NCI-H1417 (cell line): ENCODE results near the gene CST3.
"Not testable (repeated sequence)": the region's sequence is repeated elsewhere in the genome, so short reads cannot be mapped to it uniquely, and the experiment has no call there.

Experiments
- DNase-seq, 3 experiments: peaks; one replicate each; lab custom pipeline; 2025; lab: John Stamatoyannopoulos, UW

Gene CST3

DNA sequence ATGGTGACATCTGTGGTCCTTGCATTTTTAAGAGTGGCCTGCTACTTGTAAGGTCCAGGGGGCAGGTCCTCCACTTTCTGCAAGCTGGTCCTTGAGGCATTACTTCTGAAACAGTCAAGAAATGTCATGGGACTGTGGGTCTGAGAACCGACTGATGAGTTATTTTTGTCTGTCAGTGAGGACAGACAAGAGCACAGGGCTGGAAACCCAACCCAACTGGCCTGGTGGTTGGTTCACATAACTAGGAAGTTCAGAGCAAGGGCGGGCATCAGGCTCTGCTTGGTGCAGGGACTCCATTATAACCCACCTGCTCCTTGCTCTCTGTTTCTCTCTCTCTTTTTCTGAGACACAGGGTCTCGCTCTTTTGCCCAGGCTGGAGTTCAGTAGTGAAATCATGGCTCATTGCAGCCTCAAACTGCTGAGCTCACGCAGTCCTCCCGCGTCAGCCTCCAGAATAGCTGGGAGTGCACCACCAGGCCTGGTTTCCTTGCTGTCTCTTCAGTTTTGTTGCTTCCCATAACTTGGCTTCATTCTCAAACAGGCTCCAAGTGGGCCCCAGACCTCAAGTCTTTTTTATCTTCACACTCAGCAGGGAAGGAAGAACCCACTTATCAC lies 9.2 kb downstream of the CST3 start:
- no peak for DNase-seq

DNA sequence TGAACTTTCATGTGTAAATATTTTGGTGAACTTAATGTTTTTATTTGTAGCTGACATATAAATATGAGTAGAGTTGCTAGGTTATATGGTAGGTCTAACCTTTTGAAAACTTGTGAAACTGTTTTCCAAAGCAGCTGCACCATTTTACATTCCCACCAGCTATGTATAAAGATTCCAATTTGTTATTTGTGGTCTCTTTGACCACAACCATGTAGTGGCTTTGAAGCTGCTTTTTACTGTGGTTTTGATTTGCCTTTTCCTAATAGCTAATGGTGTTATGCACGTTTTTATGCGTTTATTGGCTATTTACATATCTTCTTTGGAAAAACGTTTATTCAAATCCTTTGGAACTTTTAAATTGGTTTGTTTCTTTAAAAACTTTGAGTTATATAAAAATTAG lies 10.3 kb downstream of the CST3 start:
- no peak for DNase-seq

DNA sequence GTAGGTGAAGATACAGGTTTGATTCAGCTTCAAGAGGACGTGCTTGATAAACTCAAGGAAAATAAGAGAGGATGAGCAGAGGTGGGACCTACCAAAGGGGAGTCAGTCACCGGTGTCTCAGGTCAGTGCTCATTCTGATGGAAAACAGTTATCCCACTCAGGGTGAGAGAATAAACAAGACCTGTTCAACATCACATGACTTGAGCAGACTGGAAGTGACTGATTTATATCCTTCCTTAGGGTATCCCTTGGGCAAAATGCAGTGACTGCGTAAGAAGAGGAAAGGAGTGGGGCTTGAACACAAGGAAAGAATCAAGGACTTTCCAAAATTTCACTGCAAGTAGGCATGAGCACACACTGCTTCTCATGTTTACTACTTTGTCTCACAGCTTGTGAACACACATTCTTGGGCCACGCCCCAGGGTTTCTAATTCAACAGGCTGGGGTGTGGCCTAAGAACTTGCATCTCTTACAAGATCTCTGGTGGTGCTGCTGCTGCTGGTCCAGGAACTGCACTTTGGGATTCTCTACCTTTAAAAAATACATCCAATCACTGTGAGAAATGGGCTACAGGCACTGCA lies 11.6 kb downstream of the CST3 start:
- DNase-seq: no peak

DNA sequence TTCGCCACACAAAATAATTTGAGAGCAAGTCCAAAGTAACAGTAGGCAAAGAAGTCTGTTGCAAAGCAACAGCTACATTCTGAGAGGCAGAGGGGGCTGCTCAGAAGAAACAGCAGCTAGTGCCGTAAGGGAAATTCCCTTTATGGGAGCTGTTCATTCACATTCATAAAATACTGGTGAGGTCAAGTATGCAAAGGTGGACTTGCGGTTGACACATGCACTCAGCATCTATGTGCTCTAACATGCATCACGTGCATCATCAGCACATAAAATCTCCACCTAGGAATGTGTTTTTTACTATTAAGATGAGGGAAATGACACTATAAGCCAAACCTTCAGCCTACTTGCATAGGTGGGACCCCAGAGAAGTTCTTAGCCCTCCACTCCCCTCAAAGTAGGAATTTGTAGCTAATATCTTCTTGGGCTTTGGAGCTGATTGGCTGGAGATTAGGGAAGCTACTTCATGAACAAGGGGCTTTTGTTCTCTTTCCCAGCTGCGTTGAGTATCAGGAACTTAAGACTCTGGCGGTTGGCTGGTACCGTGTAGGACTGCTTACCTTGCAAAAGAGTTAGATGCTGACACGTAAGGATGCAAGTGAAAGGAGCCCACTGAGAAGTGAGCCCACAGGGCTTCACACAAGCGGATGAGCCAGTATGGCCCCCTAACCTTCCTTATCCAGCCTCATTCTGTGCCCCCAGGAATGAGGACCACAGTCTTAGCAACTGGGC lies 12.4 kb downstream of the CST3 start:
- DNase-seq: peak in 1 of 3 experiments; percentile 11

DNA sequence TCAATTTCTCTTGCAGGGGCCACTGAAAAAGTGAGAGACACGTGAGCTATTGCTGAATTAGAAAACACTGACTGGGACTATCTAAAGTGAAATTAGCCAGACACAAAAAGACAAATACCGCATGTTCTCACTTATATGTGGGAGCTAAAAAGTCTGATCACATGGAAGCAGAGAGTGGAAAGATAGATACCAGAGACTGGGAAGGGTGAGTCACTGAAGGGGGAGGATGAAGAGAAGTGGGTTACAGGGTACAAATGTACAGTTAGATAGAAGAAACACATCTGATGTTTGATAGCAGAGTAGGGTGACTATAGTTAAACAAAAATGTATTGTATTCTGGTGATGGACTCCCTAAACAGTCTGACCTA lies 13.4 kb downstream of the CST3 start:
- no peak for DNase-seq

DNA sequence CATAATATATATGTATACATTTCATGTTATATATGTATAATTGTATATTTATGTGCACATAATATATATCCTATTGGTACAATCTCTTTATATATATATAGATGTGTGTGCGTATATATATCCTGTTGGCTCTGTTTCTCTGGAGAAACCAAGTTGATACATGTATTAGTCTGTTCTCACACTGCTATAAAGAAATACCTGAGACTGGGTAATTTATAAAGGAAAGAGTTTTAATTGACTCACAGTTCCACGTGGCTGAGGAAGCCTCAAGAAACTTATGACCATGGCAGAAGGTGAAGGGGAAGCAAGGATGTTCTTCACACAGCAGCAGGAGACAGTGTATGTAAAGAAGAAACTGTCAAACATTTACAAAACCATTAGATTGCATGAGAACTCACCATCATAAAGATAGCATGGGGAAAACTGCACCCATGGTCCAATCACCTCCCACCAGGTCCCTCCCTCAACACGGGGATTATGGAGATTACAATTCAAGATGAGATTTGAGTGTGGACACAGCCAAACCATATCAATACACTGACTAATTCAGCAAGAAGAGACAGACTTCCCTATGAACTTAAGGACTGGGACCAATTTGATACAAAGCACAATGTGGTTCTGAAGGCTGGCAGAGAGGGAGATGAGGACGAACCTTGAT lies 14.0 kb downstream of the CST3 start:
- DNase-seq: no peak

DNA sequence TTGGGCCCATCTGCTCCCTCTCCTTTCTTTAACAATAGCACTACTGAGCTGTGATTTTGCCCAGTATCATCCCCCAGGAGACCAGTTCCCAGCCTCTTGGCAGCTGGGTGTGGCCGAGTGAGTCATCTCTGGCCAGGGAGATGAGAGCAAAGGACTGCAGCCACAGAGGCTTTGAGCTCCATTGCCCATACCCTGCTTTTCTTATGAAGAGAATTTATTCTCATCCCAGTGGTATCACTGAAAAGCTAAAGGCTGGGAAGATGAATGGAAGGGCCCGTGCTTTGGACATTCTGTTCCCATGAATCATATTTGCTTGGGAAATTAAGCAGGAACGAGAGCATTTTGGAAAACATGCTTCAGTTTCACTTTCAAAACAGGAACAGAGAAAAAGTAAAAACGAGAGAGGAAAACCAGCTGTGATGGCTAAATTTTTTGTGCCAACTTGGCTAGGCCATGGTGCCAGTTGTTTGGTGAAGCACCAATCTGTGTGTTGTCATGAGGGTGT lies 14.9 kb downstream of the CST3 start:
- peak in 1 of 3 experiments; percentile 43 for DNase-seq

DNA sequence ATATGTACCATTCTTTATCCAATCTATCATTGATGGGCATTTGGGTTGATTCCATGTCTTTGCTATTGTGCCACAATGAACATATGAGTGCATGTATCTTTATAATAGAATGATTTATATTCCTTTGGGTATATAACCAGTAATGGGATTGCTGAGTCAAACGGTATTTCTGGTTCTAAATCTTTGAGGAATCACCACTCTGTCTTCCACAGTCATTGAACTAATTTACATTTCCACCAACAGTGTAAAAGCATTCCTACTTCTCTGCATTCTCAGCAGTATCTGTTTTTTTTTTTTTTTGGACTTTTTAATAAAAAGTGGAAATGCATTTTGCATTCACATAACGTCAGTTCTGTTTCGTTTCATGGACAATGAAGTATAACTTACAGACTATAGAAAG lies 15.4 kb downstream of the CST3 start:
- not testable (repeated sequence) for DNase-seq

DNA sequence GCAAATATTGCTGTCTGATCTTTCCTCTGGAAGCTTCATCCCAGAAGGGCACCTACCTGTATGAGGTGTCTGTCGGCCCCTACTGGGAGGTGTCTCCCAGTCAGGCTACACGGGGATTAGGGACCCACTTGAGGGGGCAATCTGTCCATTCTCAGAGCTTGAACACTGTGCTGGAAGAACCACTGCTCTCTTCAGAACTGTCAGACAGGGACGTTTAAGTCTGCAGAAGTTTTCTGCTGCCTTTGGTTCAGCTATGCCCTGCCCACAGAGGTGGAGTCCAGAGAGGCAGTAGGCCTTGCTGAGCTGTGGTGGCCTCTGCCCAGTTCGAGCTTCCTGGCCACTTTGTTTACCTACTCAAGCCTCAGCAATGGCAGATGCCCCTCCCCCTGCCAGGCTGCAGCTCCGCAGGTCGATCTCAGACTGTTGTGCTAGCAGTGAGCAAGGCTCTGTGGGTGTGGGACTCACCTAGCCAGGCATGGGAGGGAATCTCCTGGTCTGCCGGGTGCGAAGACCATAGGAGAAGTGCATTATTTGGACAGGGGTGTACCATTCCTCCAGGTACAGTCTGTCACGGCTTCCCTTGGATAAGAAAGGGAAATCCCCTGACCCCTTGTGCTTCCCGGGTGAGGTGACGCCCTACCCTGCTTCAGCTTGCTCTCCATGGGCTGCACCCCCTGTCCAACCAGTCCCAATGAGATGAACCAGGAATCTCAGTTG lies 16.9 kb downstream of the CST3 start:
- not testable (repeated sequence) for DNase-seq

DNA sequence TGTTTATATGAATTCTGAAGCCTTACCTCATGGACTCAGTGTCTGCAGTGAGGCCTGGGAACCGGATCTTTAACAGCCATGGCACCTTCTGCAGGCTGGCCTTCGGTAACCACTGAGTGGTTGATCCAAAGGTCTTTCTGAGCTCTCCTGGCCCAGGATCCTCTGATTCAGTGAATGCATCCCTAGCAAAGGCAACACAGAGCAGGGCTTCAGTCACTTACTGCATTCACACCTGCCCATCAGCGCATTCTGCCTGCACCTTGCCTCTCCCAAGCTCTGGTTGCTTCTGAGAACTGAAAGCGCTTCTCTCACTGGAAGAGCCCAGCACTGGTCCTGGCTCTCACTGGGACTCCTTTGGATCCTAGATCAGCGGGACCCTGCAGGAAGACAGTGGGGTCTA lies 23.6 kb downstream of the CST3 start:
- DNase-seq: no peak

DNA sequence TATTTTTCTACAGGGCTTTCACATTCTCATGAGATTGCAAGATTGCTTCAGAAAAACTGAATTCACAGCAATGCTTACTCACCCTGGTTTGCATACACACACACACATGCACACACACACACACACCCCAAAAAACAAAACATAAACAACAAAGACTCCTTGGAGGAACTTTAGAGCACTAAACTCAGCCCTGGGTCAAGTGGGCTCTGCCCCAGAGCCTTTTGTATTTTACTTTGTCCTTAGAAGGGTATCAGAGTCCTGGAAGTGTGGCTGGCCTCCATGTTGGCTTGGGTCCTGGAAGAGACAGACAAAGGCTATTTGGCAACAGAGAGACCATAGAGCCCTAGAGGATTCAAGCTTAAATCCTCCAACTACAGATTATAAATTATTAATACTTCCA lies 24.1 kb downstream of the CST3 start:
- no peak for DNase-seq

DNA sequence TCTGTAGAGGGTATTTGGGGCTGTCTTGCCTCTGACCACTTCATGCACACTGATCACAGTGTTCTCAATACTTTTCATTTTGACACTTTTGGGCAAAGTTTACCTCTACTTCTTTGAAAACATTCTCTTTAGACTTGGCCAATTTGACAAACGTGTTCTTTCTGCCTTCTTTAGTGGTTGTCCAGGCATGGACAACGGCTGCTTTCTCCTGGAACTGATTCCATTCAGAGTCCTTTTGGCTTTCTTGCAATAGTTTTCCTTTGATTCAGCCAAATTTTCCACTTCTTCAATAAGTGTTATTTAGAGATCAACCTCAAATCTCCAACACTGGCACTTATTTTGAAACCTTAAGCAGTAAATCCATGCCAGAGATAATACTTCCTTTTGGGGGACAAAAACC lies 25.4 kb downstream of the CST3 start:
- no peak for DNase-seq

DNA sequence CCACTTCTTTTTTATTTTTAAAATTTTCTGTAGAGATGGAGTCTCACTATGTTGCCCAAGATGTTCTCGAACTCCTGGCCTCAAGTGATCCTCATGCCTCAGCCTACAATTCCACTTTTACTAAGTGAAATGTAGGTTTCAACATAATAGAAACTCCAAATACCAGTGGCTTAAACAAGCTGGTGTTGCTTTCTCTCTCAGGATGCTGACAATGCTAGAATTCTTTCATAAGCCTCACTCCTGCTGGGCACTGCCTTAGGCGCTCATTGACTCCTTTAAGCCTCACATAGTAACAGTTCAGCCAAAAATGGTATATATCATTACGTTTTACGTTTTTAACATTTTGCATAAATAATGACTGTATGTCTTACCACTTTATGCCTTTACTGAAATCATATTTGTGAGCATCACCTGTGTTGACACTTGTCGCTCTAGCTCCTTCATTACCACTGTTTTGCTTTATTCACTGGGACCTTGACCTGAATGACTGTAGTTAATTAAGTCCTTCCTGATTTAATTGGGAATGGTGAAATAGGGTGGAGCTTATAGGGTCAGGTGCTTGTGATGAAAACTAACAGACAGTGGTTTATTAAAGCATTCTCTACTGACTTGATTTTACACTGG lies 28.2 kb downstream of the CST3 start:
- peak in 1 of 3 experiments; percentile 22 for DNase-seq

DNA sequence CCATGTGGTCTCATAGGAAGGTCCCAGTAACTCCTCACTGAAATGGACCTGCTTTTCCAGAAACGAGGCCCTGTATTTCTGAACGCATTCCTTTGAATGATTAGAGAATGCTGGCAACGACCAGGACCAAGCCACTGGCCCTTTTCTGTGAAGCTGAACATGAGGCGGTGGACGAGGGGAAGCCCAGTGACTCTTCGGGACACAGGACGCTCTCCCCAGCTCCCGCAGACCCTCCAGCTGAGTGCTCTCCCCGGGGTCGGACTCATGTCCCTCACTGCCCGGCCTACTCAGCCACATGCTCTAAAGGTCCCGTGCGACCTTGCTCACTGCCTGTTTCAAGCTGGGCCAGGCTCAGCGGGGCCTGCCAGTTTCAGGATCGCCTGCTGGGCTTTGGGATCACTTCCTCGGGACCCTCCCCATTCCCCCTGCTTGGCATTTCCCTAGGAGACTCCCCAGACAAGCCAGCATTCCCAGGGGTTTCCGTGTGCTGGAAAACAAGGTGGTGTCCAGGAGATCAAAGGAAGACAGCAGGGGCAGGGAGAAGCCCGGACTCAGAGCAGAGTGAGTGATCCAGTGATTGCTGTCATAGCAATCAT lies 29.4 kb downstream of the CST3 start:
- DNase-seq: no peak

DNA sequence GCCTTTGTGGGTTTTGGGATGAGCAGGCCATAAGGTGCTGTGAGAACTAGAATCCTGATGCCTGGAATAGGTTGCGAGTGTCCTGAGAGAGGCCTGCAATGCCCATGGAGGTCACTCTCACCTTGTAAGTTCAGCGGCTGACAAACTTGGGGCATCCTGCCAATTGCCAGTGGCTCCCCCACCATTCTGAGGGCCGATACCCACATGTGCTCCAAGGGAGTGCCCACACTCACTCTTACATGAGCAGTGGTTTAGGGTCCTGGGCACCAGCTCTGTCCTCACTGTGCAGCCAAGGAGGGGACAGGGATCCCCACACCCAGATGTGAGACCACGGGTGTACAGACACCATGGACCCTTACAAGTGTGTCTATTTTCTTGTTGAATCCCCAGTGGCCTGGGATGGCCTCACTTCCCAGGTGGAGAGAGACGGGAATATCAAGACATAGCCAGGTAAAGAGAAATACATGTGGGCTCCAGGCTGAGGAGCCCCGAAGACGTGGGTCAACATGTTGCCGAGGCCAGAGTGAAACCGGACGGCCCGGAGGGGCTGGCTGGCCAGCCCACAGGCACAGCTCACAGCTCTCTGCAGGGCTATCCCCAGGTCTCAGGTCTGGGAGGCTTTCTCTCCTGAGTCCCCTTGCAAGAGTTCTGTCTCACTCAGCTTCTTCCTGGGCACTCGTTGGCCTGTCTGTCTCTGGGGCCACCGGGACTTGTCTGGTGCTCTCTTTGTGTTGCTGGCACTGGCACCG lies 30.1 kb downstream of the CST3 start:
- DNase-seq: no peak

DNA sequence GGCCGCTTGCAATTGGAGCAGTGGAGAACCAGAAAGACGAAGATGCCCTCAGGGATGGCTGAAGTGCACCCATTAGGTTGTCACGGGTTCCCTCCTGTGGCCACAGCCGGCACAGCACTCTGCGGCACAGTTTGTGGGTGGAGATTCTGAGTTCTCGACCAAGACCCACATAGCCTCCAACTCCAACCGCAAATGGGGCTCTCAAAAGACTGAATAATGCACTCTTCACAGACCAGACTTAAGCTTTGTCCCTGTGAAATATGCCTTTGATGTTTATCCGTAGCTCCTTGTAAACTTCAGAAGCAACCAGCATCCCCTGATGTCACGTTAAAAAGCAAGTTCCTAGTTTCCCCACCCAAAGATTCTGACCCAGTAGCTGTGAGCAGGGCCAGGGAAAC lies 31.1 kb downstream of the CST3 start:
- peak; percentile 69 to 88 (median 73) for DNase-seq

DNA sequence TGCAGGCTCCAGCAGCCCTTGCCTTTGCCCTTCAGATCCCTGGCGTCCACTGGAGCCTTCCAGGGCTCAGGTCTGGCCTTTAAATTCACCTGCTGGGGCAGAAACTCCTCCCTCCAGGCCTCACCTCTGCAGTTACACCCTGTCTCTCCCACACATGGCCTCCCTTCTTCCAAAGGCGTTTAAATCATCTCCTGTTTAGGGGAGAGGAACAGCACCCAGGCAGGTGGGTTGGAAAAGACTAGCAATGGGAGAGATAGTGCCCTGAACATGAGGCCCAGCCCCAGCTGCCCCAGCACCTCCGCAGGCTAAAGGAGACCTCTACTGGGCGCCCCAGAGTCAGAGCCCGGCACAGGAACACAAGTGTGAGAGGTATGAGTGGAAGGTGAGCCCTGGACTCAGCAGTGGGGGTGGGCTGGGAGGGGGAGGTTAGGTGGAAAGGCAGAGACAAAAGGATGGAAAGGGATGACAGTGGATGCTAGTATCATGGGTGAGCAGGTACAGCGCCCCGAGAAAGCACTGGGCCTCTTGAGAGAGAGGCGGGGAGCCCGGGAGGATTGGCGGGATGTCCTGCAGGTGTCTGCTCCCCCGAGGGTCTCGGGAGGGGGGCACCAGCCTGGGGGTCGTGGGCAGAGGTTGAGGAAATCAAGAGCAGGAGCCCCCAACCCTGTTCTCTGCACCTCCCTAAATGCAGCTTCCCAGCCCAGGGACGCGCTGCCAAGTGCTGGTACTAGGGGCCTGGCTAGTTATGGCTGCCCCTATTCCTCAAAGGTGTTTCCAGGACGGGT lies 31.7 kb downstream of the CST3 start, which contains the start of gene CST9:
Gene CST9 (minus strand): TSS at position 51 of the 785 bp plus-strand sequence. CDS start 53 bp downstream, outside the sequence.
- no peak for DNase-seq

DNA sequence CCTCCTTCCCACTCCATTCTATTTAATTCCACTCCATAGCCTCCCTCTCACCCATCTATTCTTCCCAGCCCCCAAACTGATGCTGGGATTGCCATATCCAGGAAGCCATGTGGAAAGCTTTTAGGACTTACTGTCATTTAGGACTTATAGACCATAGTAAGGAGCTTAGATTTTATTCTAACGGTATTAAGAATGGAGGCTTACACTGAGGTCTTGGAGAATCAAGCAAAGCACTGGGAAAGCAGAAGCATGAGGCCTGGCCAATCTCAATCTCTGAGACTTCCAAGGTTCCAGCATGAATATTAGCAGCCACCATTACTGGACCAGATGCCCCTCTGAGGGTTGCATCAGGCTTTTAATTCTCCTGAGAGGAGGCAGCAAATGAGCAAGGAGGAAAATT lies 33.4 kb downstream of the CST3 start:
- DNase-seq: no peak

DNA sequence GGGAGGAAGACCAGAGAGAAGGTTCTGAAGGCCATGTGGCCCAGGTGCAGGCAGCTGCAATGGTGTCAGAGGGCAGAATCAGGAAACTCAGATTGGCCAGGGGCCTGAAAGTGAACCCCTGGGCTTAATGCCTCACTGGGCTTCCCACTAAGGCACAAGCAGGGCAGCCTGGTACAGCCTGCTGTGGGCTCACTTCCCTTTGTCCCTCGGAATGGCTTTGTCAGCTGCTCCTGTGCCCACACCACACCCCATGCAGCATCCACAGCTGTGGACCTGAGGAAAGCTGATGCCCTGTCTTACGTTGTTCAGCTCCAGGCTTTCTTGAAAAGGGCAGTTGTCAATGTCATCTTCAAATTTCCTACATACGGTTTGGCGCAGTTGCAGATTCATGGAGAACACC lies 34.4 kb downstream of the CST3 start:
- DNase-seq: no peak

DNA sequence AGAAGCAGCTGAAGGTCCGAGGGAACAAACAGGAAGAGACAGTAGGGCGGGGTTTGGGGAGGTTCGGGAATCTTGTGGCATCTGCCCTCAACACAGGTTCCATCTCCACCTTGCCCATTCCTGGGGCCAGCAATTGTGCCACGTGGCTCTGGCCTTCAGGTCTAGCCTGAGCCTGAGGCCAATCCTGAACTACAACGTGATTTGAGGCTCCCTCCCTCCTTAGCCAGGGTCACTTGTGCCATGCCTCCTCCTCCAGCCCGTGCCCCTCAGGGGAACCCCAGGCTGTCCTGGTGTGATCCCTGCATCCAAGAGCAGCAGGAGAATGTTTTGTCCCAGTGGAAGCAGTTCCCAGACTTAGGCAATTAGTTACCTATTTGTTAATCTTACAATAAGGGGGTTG lies 35.1 kb downstream of the CST3 start:
- DNase-seq: no peak
